Transverse colon (tissue), 4 donors: ENCODE measurements around the gene CCT8L2. TPM values are rescaled to one million over a fixed set of nuclear protein-coding genes. Genes with fewer than 3 reads are reported as not detected.
"Not testable (repeated sequence)": the region's sequence is repeated elsewhere in the genome, so short reads cannot be mapped to it uniquely, and the experiment has no call there.

Experiments
- DNase-seq: peaks from one replicate; pipeline ENCODE4 v3.0.0-alpha.2; 2019
- H3K27ac ChIP-seq, 4 donors: fragments of 200-600 bp; sonication (generic); 2 replicates each; pipeline ENCODE4 v1.5.1; 2016 to 2018; ENCODE audit warnings: inconsistent platforms in 4 of 4
- H3K27me3 ChIP-seq: fragments of 200-600 bp; sonication (generic); 2 replicates; pipeline ENCODE4 v1.5.1; 2017; ENCODE audit warnings: inconsistent platforms
- H3K36me3 ChIP-seq, 4 donors: fragments of 200-600 bp; sonication (generic); 2 replicates each; pipeline ENCODE4 v1.5.1; 2017 to 2019; ENCODE audit warnings: inconsistent platforms in 4 of 4
- H3K4me1 ChIP-seq, 4 donors: fragments of 200-600 bp; sonication (generic); 2 replicates each; pipeline ENCODE4 v1.5.1; 2017 to 2020; ENCODE audit warnings: inconsistent platforms in 4 of 4
- H3K4me3 ChIP-seq, 4 donors: fragments of 200-600 bp; sonication (generic); 1 replicate in 1 of 4; 2 replicates in 3 of 4; pipeline versions ENCODE4 v1.5.1 to v1.6.1; 2017 to 2019; ENCODE audit warnings: inconsistent platforms in 4 of 4
- H3K9me3 ChIP-seq, 2 donors: fragments of 200-600 bp; sonication (generic); 2 replicates each; pipeline ENCODE4 v1.5.1; 2017 to 2019; ENCODE audit warnings: inconsistent platforms in 2 of 2
- WGBS, 2 donors: methylation state at CpG; one replicate each; pipeline ENCODE4 v1.1.5; 2018; ENCODE audit warnings: low coverage in 1 of 2; 5-methylcytosine and 5-hydroxymethylcytosine counted together
- in situ Hi-C, 4 donors: fragments of 200-750 bp; cut with MboI; loops; one replicate each; pipeline versions ENCODE4 v1.15.0 to v1.15.1; 2017; ENCODE audit warnings: low sequenced_read_pairs in 3 of 4, low pct_ligation_motif_present in 1 of 4, low pct_unique_long_range_greater_than_20kb in 1 of 4
- intact Hi-C: fragments of 100-400 bp; cut with DNase I; formaldehyde crosslinking; loops from one replicate; pipeline ENCODE4 v1.15.1; 2023; ENCODE audit warnings: low total_unique reads
- total RNA-seq, 4 donors: library from RNA; depleted of rRNA; stranded (reverse); fragments of >200 nt; gene quantifications; one replicate each; pipeline ENCODE4 v1.1.0, GENCODE V29; 2016

Gene CCT8L2, protein sequence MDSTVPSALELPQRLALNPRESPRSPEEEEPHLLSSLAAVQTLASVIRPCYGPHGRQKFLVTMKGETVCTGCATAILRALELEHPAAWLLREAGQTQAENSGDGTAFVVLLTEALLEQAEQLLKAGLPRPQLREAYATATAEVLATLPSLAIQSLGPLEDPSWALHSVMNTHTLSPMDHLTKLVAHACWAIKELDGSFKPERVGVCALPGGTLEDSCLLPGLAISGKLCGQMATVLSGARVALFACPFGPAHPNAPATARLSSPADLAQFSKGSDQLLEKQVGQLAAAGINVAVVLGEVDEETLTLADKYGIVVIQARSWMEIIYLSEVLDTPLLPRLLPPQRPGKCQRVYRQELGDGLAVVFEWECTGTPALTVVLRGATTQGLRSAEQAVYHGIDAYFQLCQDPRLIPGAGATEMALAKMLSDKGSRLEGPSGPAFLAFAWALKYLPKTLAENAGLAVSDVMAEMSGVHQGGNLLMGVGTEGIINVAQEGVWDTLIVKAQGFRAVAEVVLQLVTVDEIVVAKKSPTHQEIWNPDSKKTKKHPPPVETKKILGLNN
- not detected for total RNA-seq

- WGBS, 2 donors, result 55 to 67% methylated on average over 1 of the region's 1 CpG
- H3K27me3 ChIP-seq, H3K4me1 ChIP-seq, H3K36me3 ChIP-seq, H3K27ac ChIP-seq, intact Hi-C loops, in situ Hi-C loops, H3K9me3 ChIP-seq, H3K4me3 ChIP-seq, DNase-seq: not testable (repeated sequence)
These were observed at the start of gene CCT8L2 for GRCh38 chr22:16592710-16593109. CCT8L2 (minus strand) TSS chr22:16592810; CDS start chr22:16592550, 260 bp downstream.

GRCh38 chr22:16635442-16635841 lies 42.8 kb upstream of the CCT8L2 start:
- DNase-seq, intact Hi-C loops, H3K27ac ChIP-seq, H3K36me3 ChIP-seq, in situ Hi-C loops, H3K27me3 ChIP-seq, H3K4me1 ChIP-seq, H3K9me3 ChIP-seq, H3K4me3 ChIP-seq: not testable (repeated sequence)
- WGBS, 2 donors, result 82% methylated on average over 1 of the region's 1 CpG; no CpG with 5 or more reads in 1 of the 2 donors

GRCh38 chr22:16634092-16634491 lies 41.5 kb upstream of the CCT8L2 start:
- H3K4me3 ChIP-seq, H3K36me3 ChIP-seq, H3K27ac ChIP-seq, DNase-seq, intact Hi-C loops, in situ Hi-C loops, H3K4me1 ChIP-seq, H3K9me3 ChIP-seq, H3K27me3 ChIP-seq: not testable (repeated sequence)

DNA sequence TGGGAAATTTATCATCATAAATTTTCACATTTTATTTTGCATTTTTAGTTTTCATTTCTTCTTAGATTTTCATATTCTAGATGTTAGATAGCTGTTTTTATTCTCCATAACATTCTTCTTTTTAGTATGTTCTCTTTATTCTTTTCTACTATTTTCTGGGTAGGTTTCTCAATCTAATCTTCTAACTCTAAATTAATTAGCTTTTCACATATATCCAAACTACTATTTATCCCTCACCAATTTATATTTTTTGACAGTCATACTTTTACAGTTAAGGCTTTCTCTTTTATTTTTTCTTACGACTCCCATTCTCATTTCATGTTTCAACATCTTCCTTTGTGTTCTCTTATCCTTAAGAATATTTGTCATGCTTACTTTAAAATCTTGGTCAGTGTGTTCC lies 35.9 kb upstream of the CCT8L2 start:
- H3K27me3 ChIP-seq, in situ Hi-C loops, H3K9me3 ChIP-seq, intact Hi-C loops, H3K4me1 ChIP-seq, H3K4me3 ChIP-seq, DNase-seq, H3K36me3 ChIP-seq, H3K27ac ChIP-seq: not testable (repeated sequence)
- 81 to 100% methylated on average over 1 of the region's 1 CpG for WGBS, 2 donors

DNA sequence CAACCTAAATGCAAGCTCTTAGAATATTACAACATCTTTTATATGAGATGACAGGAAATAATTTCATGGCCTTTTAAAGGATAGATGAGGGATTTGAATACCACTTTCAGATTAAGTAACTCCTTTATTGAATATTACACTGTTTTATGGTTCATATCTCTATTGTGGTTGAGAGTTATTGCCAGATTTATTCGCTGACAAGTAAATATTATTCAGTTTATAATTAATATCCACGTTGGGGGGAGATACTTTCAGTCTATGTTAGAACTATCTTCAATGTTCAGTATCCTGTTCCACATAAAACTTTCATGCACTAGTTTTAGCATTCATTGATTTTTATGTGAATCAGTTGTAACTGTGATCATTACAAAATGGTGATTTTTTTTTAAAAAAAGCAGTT lies 32.4 kb upstream of the CCT8L2 start:
- H3K36me3 ChIP-seq, H3K9me3 ChIP-seq, H3K4me1 ChIP-seq, H3K27ac ChIP-seq, DNase-seq, H3K27me3 ChIP-seq, H3K4me3 ChIP-seq, in situ Hi-C loops, intact Hi-C loops: not testable (repeated sequence)
- WGBS, 2 donors, result 26 to 43% methylated on average over 2 of the region's 2 CpGs

DNA sequence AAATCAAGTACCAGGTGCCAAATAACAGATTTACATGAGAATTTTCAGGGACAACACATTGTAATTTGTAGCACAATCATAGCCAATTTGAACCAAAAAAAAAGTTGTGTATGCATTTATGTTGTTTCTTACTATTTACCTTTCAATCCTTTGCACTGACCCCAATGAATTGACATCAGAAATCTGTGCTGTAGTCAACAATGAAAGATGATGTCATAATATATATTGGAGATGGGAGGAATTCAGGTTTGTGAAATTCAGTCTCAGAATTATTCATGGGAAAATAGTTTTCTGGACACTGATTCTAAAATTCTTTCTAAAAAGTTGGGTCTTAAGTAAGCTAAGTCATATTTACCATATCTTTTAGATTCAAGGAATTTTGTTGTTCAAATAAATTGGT lies 31.0 kb upstream of the CCT8L2 start:
- H3K27ac ChIP-seq, H3K36me3 ChIP-seq, H3K9me3 ChIP-seq, in situ Hi-C loops, intact Hi-C loops, H3K4me3 ChIP-seq, H3K27me3 ChIP-seq, H3K4me1 ChIP-seq, DNase-seq: not testable (repeated sequence)

- H3K4me1 ChIP-seq, intact Hi-C loops, DNase-seq, H3K36me3 ChIP-seq, in situ Hi-C loops, H3K9me3 ChIP-seq, H3K27me3 ChIP-seq, H3K27ac ChIP-seq, H3K4me3 ChIP-seq: not testable (repeated sequence)
- 45 to 50% methylated on average over 1 to 3 of the region's 3 CpGs for WGBS, 2 donors
These were observed 24.9 kb upstream of the CCT8L2 start for GRCh38 chr22:16617516-16617915.

DNA sequence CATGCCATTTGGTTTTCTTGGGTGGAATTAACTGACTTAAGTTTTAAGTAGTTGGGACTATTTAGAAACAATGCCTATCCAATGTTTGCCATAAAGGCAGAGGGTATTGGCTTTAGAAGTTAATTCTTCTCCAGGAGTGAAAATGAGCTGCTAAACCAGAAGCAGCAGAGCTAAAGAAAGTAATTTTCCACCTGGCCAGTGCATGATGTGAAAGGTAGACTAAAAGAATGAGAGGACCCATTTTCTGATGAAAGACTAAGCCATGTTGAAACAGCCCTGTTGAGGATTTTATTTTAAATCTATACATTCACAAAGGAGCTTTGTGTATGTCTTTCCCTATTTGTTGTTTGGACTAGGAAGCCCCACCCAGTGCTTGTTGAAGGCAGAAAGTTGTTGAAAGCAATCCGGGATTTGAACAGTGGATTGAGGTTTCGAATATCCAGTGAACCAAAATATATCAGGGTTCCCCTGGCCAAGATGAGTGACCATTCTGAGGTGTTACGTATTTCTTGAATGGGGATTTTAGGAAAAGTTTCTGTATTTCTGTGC lies 23.9 kb upstream of the CCT8L2 start:
- DNase-seq, H3K27me3 ChIP-seq, H3K27ac ChIP-seq, H3K36me3 ChIP-seq, in situ Hi-C loops, H3K4me1 ChIP-seq, H3K9me3 ChIP-seq, H3K4me3 ChIP-seq, intact Hi-C loops: not testable (repeated sequence)
- 80 to 90% methylated on average over 3 of the region's 3 CpGs for WGBS, 2 donors

GRCh38 chr22:16615606-16616245 lies 23.1 kb upstream of the CCT8L2 start:
- WGBS, 2 donors, result 73 to 82% methylated on average over 5 of the region's 5 CpGs
- in situ Hi-C loops, H3K9me3 ChIP-seq, H3K27ac ChIP-seq, H3K4me3 ChIP-seq, intact Hi-C loops, H3K4me1 ChIP-seq, H3K36me3 ChIP-seq, H3K27me3 ChIP-seq, DNase-seq: not testable (repeated sequence)
